ENCODE data around the gene CRTC1. TPM values are rescaled to one million over a fixed set of nuclear protein-coding genes. Genes with fewer than 3 reads are reported as not detected.

Gene CRTC1
- total and polyA plus RNA-seq, 2 of the 13 experiments (the other 11 are each of a cell fraction or from before 2014, with no cell fraction given) = 2.0 to 2.7 TPM

GRCh38 chr19:18700501-18701249 lies 17.2 kb downstream of the CRTC1 start (continued):
- TF ChIP-seq ZNF83 (CRISPR knock-in tag; IDR thresholded peaks at IDR 0.05; ENCODE audit: borderline replicate concordance) = no peak

- intact Hi-C loops (cut with micrococcal nuclease; ENCODE audit: unreplicated experiment) (no loop called here), in situ Hi-C loops (cut with HindIII; ENCODE audit: extremely low pct_ligation_motif_present, low pct_unique_long_range_greater_than_20kb) (no loop called here)
- 50% methylated on average over 1 of the region's 7 CpGs for WGBS (ENCODE audit: low lambda C conversion rate)
- BruUV-seq (replicated peaks) = no TSS peak
- no peak overlapping the region for H3K9ac ChIP-seq (ENCODE audit: insufficient read depth, low read depth, low read length)
- H3K4me2 ChIP-seq (ENCODE audit: low read depth, low read length) = no peak overlapping the region
- no peaks in the 10 kb centered on the region for H3K9me3 ChIP-seq (ENCODE audit: low read length)
- ChIA-PET POLR2A (no interaction called here), CTCF (ENCODE audit: low intra/inter-chr PET ratio, low total read pairs) (no interaction called here)
- peaks cover 28% of the 10 kb centered on the region for H3K79me2 ChIP-seq (ENCODE audit: insufficient read depth, low read length)
- H2AFZ ChIP-seq (ENCODE audit: low read length) = no peak overlapping the region
- FAIRE-seq (no peak), DNase-seq (ENCODE audit: low spot score) (no peak), ATAC-seq (no peak)
- no peaks in the 10 kb centered on the region; a peak in 1 of 5 replicates for H3K36me3 ChIP-seq (replicated peaks in 1 of 2; ENCODE audit: control insufficient read depth in 1 of 2, insufficient read depth in 2 of 2, low read length in 2 of 2)
- H4K20me1 ChIP-seq (ENCODE audit: insufficient read depth, low read length) = peaks cover 11% of the 10 kb centered on the region; the same call in 1 of the 2 replicates
- H3K27me3 ChIP-seq (ENCODE audit: control insufficient read depth in 1 of 2, insufficient read depth in 2 of 2, low read length in 2 of 2) = no peaks in the 10 kb centered on the region
- H3K27ac ChIP-seq (ENCODE audit: extremely low read length, insufficient read depth, low read length) = no peak overlapping the region
- H3K4me3 ChIP-seq (replicated peaks in 1 of 3; ENCODE audit: insufficient read depth in 1 of 3, low read depth in 2 of 3, low read length in 3 of 3) = no peak overlapping the region
- H3K4me1 ChIP-seq (ENCODE audit: insufficient read depth, low read length) = no peaks in the 10 kb centered on the region
- TF ChIP-seq ZMYM2 (CRISPR knock-in tag; IDR thresholded peaks at IDR 0.05) = no peak
- TF ChIP-seq, protein P1, sequence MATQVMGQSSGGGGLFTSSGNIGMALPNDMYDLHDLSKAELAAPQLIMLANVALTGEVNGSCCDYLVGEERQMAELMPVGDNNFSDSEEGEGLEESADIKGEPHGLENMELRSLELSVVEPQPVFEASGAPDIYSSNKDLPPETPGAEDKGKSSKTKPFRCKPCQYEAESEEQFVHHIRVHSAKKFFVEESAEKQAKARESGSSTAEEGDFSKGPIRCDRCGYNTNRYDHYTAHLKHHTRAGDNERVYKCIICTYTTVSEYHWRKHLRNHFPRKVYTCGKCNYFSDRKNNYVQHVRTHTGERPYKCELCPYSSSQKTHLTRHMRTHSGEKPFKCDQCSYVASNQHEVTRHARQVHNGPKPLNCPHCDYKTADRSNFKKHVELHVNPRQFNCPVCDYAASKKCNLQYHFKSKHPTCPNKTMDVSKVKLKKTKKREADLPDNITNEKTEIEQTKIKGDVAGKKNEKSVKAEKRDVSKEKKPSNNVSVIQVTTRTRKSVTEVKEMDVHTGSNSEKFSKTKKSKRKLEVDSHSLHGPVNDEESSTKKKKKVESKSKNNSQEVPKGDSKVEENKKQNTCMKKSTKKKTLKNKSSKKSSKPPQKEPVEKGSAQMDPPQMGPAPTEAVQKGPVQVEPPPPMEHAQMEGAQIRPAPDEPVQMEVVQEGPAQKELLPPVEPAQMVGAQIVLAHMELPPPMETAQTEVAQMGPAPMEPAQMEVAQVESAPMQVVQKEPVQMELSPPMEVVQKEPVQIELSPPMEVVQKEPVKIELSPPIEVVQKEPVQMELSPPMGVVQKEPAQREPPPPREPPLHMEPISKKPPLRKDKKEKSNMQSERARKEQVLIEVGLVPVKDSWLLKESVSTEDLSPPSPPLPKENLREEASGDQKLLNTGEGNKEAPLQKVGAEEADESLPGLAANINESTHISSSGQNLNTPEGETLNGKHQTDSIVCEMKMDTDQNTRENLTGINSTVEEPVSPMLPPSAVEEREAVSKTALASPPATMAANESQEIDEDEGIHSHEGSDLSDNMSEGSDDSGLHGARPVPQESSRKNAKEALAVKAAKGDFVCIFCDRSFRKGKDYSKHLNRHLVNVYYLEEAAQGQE (IDR thresholded peaks at IDR 0.05; ENCODE audit: borderline replicate concordance in 1 of 2, low read depth in 1 of 2, low read length in 2 of 2) = no peak
- no peak for TF ChIP-seq ZBTB3 (CRISPR knock-in tag; IDR thresholded peaks at IDR 0.05; ENCODE audit: borderline replicate concordance, low read depth)
- TF ChIP-seq NFKBIZ (CRISPR knock-in tag; IDR thresholded peaks at IDR 0.05) = no peak
- no peak for TF ChIP-seq ZNF44 (CRISPR knock-in tag; IDR thresholded peaks at IDR 0.05)
- TF ChIP-seq CBX5 (CRISPR knock-in tag; IDR thresholded peaks at IDR 0.05; ENCODE audit: borderline replicate concordance) = no peak
- no peak for TF ChIP-seq NKX3-1 (CRISPR knock-in tag; IDR thresholded peaks at IDR 0.05)
- TF ChIP-seq MIXL1 (CRISPR knock-in tag; IDR thresholded peaks at IDR 0.05) = no peak
- no peak for TF ChIP-seq FOXA1 (IDR thresholded peaks at IDR 0.05)
- no peak for TF ChIP-seq FOXA1 (CRISPR knock-in tag; IDR thresholded peaks at IDR 0.05)
- TF ChIP-seq GABPB1 (CRISPR knock-in tag; IDR thresholded peaks at IDR 0.05) = no peak
- no peak for TF ChIP-seq ARHGAP35 (CRISPR knock-in tag; IDR thresholded peaks at IDR 0.05; ENCODE audit: borderline replicate concordance)
- TF ChIP-seq, protein P2, sequence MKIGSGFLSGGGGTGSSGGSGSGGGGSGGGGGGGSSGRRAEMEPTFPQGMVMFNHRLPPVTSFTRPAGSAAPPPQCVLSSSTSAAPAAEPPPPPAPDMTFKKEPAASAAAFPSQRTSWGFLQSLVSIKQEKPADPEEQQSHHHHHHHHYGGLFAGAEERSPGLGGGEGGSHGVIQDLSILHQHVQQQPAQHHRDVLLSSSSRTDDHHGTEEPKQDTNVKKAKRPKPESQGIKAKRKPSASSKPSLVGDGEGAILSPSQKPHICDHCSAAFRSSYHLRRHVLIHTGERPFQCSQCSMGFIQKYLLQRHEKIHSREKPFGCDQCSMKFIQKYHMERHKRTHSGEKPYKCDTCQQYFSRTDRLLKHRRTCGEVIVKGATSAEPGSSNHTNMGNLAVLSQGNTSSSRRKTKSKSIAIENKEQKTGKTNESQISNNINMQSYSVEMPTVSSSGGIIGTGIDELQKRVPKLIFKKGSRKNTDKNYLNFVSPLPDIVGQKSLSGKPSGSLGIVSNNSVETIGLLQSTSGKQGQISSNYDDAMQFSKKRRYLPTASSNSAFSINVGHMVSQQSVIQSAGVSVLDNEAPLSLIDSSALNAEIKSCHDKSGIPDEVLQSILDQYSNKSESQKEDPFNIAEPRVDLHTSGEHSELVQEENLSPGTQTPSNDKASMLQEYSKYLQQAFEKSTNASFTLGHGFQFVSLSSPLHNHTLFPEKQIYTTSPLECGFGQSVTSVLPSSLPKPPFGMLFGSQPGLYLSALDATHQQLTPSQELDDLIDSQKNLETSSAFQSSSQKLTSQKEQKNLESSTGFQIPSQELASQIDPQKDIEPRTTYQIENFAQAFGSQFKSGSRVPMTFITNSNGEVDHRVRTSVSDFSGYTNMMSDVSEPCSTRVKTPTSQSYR (CRISPR knock-in tag; IDR thresholded peaks at IDR 0.05; ENCODE audit: borderline replicate concordance) = no peak
- no peak for TF ChIP-seq ZBTB7B (CRISPR knock-in tag; IDR thresholded peaks at IDR 0.05)
- no peak for TF ChIP-seq BRD4 (CRISPR knock-in tag; IDR thresholded peaks at IDR 0.05)
- TF ChIP-seq MAFK (conservative IDR thresholded peaks at IDR 0.05 in 1 of 2, IDR thresholded peaks at IDR 0.05 in 1 of 2; ENCODE audit: low read length in 2 of 2) = no peak
- no peak for TF ChIP-seq MZF1 (CRISPR knock-in tag; IDR thresholded peaks at IDR 0.05; ENCODE audit: borderline replicate concordance)
Measured at GRCh38 chr19:18701250-18701608, 17.7 kb downstream of the CRTC1 start.

Measured in HepG2 (cell line).